NCI-H146 (cell line): ENCODE data around the gene NEDD4.
A peak's percentile ranks its signal among the peaks of the same experiment; 100 is the strongest.
"Not testable (repeated sequence)": the region's sequence is repeated elsewhere in the genome, so short reads cannot be mapped to it uniquely, and the experiment has no call there.

Source experiments
- DNase-seq: peaks from one replicate; lab custom pipeline; 2025; lab: John Stamatoyannopoulos, UW

The NEDD4 gene

GRCh38 chr15:56004281-56004680 is 10.9 kb upstream of the NEDD4 start:
- not testable (repeated sequence) for DNase-seq

DNA sequence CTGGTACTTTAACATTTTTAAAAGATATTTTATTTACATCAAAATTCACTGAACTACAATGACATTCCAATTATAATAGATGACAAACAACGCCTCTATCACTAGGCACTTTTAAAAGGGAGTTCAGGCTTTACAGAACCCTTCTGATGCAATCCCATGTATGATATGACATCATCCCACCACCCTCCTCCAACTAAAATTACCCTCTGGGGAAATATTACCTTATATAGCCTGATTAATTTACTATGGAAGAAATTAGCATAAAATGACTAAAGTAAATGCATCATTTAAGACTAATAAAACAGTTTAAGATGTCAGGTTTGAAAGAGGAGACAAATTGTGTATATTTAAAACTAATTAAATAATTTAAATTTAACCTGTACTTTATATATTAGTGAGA is 10.4 kb upstream of the NEDD4 start:
- DNase-seq: not testable (repeated sequence)

GRCh38 chr15:56003277-56003676 is 9.9 kb upstream of the NEDD4 start:
- DNase-seq: not testable (repeated sequence)

DNA sequence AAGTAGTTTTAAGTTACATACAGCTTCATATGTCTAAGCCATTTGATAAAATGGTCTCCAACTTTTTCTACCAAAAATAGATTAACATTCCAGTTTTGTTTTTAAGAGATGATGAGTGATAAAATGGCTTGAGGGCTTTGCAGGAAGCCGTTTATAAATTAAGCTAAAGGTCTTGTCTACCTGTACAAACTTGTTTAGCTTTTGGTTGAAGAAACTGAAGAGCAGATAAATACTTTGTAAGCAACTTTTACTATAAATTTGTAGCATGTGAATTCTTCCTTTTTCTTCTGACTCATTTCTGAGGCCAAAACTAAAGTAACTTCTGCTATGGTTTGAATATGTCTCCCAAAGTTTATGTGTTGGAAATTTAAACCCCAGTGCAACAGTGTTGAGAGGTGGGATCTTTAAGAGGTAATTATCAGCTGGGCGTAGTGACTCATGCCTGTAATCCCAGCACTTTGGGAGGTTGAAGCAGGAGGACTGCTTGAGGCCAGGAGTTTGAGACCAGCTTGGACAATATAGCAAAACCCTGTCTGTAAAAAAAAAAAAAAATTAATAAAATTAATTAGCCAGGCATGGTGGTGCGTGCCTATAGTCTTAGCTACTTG is 8.2 kb upstream of the NEDD4 start:
- no peak for DNase-seq

DNA sequence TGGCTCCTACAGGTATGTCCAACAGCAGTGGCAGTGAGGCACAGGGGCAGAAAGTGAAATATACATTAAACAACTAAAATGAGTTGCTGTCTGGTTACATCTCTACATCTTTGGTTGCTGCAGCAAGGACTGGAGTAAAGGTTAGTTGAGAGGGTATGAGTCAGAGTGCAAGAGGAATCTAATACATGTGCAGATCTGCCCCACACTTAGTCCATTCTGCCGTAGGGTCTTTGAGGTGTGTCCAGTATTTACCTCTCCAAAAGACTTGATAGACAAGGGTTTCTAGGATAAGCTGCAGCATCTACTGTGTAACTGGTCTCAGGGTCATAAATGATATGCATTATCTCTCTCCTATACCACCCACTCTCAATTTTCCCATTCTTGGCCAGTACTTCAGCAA is 6.2 kb upstream of the NEDD4 start:
- DNase-seq: no peak

GRCh38 chr15:55998478-55998877 is 5.1 kb upstream of the NEDD4 start:
- no peak for DNase-seq

DNA sequence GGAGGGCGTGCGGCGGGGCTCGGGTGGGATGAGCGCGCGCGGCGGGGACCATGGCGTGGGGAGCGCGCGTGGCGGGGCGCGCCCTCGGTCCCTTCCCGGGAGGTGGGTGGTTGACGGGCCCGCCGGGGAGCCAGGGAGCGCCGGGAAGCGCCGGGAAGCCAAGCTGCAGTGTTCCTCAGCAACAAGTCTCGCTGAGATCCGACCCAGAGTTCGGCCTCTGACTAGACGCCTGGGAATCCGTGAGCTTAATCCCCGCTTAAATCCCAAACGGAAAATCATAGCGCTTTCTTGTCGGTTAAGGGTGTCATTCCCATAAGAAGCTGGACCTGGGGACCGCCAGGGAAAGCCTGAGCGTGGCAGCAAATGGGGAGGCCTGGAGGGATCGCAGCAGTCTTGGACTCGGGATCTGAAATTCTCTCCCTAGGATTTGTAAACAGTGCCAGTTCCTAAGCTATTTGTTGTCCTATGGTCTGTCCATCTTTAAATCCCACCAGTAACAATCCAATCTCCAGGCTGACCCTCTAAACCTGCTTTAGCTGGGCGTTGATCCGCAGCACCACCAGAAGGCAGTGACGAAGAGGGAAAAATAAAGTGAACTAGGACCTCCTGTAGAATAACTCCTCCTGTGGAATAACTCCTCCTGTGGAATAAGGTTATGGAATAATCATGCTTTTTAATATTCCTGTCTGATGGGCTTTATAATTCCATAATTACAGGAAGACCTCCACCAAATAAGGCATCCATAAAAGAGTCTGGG is 570 bp upstream of the NEDD4 start:
- DNase-seq: peak; percentile 34

- no peak for DNase-seq
Measured at GRCh38 chr15:55992769-55993110, 672 bp downstream of the NEDD4 start.

DNA sequence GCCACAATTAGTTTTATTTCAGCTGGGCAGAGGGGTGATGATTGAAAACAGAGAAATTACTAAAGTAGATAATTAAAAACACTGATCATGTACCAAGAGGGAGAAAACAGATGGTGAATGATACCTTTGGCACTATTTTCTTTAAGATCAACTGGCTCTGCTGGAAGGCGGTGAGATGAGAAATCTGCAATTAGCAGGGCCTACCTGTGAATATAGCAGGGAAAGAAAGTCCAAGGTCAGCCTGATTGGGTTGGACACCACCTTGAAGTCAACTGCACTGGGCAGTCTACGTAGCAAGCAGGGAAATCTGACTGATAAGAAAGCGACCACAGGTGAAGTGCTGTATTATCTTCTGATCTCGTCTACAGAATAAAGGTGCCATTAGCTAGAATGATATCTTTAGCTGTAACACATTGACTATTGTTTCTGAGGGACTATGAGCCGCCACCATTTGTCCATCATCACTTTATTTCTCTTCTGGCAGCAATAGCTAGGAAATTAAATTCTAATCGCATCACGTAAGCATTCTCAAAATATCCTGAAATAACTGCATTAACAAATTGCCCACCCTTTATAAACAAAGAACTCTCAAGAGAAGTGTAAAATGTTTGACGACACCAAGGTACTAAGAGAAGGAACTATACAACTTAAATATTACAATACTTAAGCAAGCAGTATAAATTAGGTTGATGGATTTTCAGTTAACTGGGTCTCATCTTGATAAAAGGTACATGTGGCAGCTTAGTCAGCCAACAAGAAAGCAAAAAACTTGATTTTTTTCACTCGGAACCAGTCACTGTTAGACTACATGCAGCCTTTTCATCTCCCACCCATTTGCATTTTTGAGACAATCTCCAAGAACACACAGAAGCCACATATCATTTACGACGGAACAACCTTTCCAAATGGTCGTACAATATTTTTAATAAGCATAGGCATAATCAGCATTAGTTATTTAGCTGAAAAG is 1.3 kb downstream of the NEDD4 start:
- no peak for DNase-seq

- no peak for DNase-seq
Measured at GRCh38 chr15:55990998-55991397, 2.4 kb downstream of the NEDD4 start.

GRCh38 chr15:55990516-55990915 is 2.9 kb downstream of the NEDD4 start:
- DNase-seq: no peak

DNA sequence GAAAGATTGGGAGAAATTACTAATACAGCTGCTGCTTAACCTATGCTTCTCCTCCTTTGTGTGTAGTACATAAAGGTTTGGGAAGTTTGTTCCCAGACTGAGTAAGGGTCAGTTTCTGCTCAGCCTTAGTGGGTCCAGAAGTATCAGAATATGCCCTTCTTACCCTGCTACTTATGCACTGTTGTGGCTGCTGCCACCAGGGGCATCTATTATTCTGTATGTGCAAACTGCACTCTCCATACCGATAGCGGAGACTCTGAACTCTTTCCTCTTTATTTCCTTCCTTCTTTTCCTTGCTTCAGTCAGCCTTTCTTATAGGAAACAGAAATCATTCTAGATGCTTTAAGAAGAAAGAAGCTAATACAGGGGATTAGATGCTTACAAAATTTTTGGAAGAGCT is 4.0 kb downstream of the NEDD4 start:
- DNase-seq: no peak

DNA sequence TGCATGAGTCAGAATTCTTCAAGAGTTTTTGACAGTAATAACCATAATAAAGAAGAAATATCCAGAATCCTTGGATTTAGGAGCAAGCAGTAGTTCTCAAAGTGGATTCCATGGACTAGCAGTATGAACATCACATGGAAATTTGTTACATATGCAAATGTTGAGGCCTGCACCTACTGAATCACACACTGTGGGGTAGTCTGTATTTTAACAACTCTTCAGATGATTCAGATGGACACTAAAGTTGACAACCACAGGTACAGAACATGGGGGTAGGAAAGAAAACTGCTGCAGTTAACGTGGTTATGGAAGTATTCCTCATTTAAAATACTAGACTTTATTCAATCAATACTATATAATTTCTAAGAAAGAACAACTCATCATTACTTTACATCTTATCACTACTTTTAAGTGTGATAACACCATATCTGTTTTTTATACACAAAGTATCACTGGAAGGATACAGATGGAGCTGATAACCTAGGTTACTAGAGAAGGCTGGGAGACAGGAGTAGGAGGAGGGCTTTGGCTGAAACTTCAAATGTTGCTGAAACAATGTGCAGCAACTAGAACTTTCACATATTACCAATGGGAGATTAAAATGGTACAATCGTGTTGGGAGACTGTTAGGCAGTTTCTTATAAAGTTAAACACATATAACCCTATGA is 11.7 kb downstream of the NEDD4 start:
- no peak for DNase-seq

DNA sequence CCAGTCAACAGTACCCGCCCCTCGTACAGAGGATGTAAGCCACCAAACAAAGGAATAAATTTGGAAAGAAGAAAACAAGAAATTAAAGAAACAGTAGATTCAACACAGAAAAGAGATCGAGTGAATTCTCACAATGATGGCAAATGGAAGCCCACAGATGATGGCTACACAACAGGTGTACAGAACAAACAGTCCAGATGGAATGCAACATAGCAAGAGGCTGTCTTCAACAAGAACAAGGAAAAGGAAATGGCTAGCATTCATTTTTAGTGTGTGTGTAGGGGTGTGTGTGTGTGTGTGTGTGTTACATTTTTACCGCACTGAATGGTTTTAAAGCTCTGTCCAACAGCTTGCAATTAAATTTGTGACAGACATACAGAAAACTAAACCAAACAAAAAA is 12.9 kb downstream of the NEDD4 start:
- no peak for DNase-seq

- DNase-seq: no peak
Measured at GRCh38 chr15:55977231-55977630, 16.2 kb downstream of the NEDD4 start.

DNA sequence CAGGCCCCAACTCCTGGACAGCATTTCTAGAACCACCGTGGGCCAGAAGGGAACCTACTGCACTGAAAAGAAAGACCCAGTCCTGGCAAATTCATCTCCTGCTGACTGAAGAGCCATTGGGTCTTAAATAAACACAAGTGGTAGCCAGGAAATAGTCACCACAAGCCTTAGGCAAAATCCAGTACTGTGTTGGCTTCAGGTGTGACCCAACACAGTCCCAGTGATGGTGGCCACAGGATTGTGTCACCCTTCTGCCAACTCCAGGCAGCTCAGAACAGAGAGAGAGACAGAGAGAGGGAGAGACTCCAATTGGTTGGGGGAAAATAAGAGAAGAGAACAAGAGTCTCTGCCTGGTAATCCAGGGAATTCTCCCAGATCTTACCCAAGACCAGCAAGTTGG is 23.1 kb downstream of the NEDD4 start:
- DNase-seq: no peak

GRCh38 chr15:55969582-55969981 is 23.8 kb downstream of the NEDD4 start:
- DNase-seq: no peak

GRCh38 chr15:55968923-55969322 is 24.5 kb downstream of the NEDD4 start:
- DNase-seq: no peak

GRCh38 chr15:55965091-55965490 is 28.3 kb downstream of the NEDD4 start:
- no peak for DNase-seq

- no peak for DNase-seq
Measured at GRCh38 chr15:55960946-55961345, 32.5 kb downstream of the NEDD4 start.

GRCh38 chr15:55959744-55960447 is 33.5 kb downstream of the NEDD4 start:
- DNase-seq: no peak

DNA sequence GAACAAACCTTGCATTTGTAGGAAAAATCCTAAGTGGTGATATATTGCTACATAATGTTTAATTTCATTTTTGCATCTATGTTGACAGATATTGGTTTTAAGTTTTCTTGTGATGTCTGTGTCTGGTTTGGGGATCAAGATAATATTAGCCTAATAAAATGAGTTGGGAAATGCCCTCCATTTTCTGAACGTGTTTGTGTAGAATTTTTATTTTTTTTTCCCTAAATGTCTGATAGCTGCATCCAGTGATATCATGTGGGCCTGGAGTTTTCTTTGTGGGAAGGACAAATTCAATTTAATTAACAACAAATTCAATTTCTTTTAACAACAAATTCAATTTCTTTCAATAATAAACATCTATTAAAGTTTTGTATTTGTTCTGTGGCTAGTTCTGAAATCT is 35.1 kb downstream of the NEDD4 start:
- DNase-seq: no peak
